ENCODE results near the gene SPACDR.
"Not testable (repeated sequence)": the region's sequence is repeated elsewhere in the genome, so short reads cannot be mapped to it uniquely, and the experiment has no call there.

SPACDR gene

DNA sequence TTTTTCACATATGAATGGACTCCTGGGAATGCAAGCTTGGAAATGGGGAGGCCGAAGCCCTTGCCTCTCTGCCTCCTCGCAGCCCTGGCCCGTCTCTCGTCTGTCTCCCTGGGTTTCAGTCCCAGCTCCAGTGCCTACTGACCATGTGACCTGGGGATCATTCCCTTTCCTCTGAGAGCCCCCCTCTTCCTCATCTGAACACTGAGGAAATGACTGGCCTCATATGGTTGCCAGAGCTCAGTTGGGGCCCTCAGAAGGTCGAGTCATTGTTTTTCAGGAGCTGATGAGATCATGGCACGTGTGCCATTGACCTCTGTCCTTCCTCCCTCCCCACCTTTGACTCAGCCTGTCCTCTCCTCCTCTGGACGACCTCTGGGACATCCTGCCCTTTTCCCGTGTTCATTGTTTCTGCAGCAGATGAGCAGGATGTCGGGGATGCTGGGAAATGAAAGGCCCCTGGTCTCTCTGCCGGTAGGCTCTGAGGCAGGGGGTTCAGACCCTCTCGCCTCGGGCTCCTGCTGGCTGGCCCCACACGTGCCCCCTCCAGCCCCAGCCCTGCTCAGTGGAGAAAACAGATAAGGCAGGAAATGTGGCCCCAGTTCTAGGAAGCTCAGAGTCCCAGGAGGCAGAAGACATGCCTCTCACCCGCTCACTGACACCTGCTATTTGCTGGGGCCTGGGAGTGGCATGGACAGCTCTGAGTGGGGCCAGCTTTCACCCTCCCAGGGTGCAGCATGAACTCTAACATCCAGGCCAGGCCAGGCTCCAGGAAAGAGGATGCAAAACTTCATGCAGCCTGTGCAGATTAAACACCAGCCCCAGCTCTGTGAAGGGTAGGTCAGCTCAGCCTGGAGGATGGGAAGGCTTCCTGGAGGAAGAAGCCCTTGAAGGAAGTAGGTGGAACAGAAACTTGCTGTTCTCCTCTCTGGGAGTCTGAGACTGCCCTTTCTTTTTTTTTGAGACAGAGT, 19.5 kb downstream of the SPACDR start:
- no peak overlapping the region for H3K4me3 ChIP-seq (ENCODE audit: low read length)
- DNase-seq (ENCODE audit: low read depth), result no peak
- TF ChIP-seq, protein P1, sequence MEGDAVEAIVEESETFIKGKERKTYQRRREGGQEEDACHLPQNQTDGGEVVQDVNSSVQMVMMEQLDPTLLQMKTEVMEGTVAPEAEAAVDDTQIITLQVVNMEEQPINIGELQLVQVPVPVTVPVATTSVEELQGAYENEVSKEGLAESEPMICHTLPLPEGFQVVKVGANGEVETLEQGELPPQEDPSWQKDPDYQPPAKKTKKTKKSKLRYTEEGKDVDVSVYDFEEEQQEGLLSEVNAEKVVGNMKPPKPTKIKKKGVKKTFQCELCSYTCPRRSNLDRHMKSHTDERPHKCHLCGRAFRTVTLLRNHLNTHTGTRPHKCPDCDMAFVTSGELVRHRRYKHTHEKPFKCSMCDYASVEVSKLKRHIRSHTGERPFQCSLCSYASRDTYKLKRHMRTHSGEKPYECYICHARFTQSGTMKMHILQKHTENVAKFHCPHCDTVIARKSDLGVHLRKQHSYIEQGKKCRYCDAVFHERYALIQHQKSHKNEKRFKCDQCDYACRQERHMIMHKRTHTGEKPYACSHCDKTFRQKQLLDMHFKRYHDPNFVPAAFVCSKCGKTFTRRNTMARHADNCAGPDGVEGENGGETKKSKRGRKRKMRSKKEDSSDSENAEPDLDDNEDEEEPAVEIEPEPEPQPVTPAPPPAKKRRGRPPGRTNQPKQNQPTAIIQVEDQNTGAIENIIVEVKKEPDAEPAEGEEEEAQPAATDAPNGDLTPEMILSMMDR (IDR thresholded peaks at IDR 0.05; ENCODE audit: insufficient read depth, low read depth, low read length, missing control alignments), result no peak

GRCh38 chr7:100443096-100443840, 20.8 kb downstream of the SPACDR start:
- TF ChIP-seq, protein P1 (IDR thresholded peaks at IDR 0.05; ENCODE audit: insufficient read depth, low read depth, low read length, missing control alignments), result no peak
- H3K4me3 ChIP-seq (ENCODE audit: low read length), result no peak overlapping the region
- no peak for DNase-seq (ENCODE audit: low read depth)

- no peak for DNase-seq (ENCODE audit: low read depth)
- TF ChIP-seq, protein P1 (IDR thresholded peaks at IDR 0.05; ENCODE audit: insufficient read depth, low read depth, low read length, missing control alignments), result no peak
Observed at GRCh38 chr7:100441641-100442535, 22.2 kb downstream of the SPACDR start.

DNA sequence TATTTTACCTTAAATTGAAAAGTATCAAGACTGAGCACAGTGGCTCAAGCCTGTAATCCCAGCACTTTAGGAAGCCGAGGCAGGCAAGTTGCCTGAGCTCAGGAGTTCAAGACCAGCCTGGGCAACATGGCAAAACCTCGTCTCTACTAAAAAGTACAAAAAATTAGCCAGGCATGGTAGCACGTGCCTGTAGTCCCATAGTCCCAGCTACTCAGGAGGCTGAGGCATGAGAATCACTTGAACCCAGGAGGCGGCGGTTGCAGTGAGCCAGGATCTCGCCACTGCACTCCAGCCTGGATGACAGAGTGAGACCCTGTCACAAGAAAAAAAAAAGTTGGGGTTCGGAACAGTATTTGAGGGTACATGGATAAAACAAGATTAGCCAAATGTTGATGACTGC, 24.8 kb downstream of the SPACDR start:
- H3K4me3 ChIP-seq (ENCODE audit: low read length); DNase-seq (ENCODE audit: low read depth): not testable (repeated sequence)

More at GRCh38 chr7:100441641-100442535, 22.2 kb downstream of the SPACDR start:
- no peak overlapping the region for H3K4me3 ChIP-seq (ENCODE audit: low read length)

DNA sequence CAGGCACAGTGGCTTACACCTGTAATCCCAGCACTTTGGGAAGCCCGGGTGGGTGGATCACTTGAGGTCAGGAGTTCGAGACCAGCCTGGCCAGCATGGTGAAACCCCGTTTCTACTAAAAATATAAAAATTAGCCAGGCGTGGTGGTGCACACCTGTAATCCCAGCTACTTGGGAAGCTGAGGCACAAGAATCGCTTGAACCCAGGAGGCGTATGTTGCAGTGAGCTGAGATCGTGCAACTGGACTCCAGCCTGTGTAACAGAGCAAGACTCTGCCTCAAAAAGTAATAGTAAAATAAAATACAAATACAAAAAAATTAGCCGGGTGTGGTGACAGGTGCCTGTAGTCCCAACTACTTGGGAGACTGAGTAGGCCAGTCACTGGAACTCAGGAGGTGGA, 25.3 kb downstream of the SPACDR start:
- H3K4me3 ChIP-seq (ENCODE audit: low read length); DNase-seq (ENCODE audit: low read depth): not testable (repeated sequence)

DNA sequence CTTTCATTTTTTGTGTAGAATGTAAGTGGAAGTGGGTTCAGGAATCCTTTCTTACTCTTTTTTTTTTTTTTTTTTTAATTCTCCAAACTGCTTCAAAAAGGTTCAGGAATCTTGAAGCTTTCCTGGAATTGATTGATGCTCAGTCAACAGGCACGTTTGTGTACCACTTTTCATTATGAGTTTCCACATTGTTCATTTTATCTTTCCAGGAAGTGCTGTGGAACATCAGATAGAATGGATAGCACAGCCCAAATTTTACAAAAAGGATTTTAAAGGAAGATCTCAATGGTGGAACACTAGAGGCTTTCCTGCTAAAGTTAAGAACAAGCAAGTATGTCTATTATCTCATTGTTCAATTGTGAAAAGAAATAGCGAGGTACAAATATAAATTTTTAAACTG, 25.9 kb downstream of the SPACDR start:
- TF ChIP-seq, protein P1 (IDR thresholded peaks at IDR 0.05; ENCODE audit: insufficient read depth, low read depth, low read length, missing control alignments), result no peak
- no peak for DNase-seq (ENCODE audit: low read depth)
- H3K4me3 ChIP-seq (ENCODE audit: low read length), result no peak overlapping the region

- H3K4me3 ChIP-seq (ENCODE audit: low read length), result no peak overlapping the region
- DNase-seq (ENCODE audit: low read depth), result no peak
- TF ChIP-seq, protein P1 (IDR thresholded peaks at IDR 0.05; ENCODE audit: insufficient read depth, low read depth, low read length, missing control alignments), result no peak
Observed at GRCh38 chr7:100437150-100438100, 26.6 kb downstream of the SPACDR start.

All from epithelial cell of esophagus (primary cell).